Immature natural killer cell (primary cell): ENCODE measurements around the gene ZBTB24. TPM values are rescaled to one million over a fixed set of nuclear protein-coding genes. Genes with fewer than 3 reads are reported as not detected.
"Not testable (repeated sequence)": the region's sequence is repeated elsewhere in the genome, so short reads cannot be mapped to it uniquely, and the experiment has no call there.

ENCODE experiments used
- DNase-seq, 3 donors: peaks; one replicate each; pipeline ENCODE4 v3.0.0; 2022; ENCODE audit warnings: mixed read lengths in 1 of 3
- H3K27ac Mint-ChIP-seq, 6 donors: one replicate each; pipeline ENCODE4 v1.8.0; 2020; ENCODE audit warnings: mixed read lengths in 6 of 6, mild to moderate bottlenecking in 5 of 6, inconsistent platforms in 4 of 6, moderate library complexity in 3 of 6
- H3K27me3 Mint-ChIP-seq, 3 donors: one replicate each; pipeline ENCODE4 v1.8.0; 2020 to 2021; ENCODE audit warnings: low read depth in 3 of 3, mild to moderate bottlenecking in 3 of 3, mixed read lengths in 3 of 3, moderate library complexity in 3 of 3, inconsistent platforms in 1 of 3
- H3K36me3 Mint-ChIP-seq, 3 donors: one replicate each; pipeline ENCODE4 v1.8.0; 2020; ENCODE audit warnings: mixed read lengths in 3 of 3, inconsistent platforms in 2 of 3, mild to moderate bottlenecking in 2 of 3
- H3K4me1 Mint-ChIP-seq, 2 donors: one replicate each; pipeline ENCODE4 v1.8.0; 2020; ENCODE audit warnings: inconsistent platforms in 2 of 2, mild to moderate bottlenecking in 2 of 2, mixed read lengths in 2 of 2, moderate library complexity in 1 of 2
- H3K4me3 Mint-ChIP-seq, 5 donors: one replicate each; pipeline ENCODE4 v1.8.0; 2020; ENCODE audit warnings: mild to moderate bottlenecking in 5 of 5, mixed read lengths in 5 of 5, inconsistent platforms in 3 of 5, moderate library complexity in 3 of 5
- H3K9me3 Mint-ChIP-seq, 6 donors: one replicate each; pipeline ENCODE4 v1.8.0; 2020; ENCODE audit warnings: mild to moderate bottlenecking in 6 of 6, mixed read lengths in 6 of 6, inconsistent platforms in 4 of 6, moderate library complexity in 3 of 6
- polyA plus RNA-seq, 3 donors: library from polyadenylated mRNA; unstranded; fragments of 300-500 nt; fragmentation: Illumina TruSeq; gene quantifications; one replicate each; pipeline ENCODE4 v1.2.3, GENCODE V29; 2021

Gene ZBTB24
- 1 to 10 TPM; 3.1 to 6.6 (median 4.1) TPM for polyA plus RNA-seq

DNA sequence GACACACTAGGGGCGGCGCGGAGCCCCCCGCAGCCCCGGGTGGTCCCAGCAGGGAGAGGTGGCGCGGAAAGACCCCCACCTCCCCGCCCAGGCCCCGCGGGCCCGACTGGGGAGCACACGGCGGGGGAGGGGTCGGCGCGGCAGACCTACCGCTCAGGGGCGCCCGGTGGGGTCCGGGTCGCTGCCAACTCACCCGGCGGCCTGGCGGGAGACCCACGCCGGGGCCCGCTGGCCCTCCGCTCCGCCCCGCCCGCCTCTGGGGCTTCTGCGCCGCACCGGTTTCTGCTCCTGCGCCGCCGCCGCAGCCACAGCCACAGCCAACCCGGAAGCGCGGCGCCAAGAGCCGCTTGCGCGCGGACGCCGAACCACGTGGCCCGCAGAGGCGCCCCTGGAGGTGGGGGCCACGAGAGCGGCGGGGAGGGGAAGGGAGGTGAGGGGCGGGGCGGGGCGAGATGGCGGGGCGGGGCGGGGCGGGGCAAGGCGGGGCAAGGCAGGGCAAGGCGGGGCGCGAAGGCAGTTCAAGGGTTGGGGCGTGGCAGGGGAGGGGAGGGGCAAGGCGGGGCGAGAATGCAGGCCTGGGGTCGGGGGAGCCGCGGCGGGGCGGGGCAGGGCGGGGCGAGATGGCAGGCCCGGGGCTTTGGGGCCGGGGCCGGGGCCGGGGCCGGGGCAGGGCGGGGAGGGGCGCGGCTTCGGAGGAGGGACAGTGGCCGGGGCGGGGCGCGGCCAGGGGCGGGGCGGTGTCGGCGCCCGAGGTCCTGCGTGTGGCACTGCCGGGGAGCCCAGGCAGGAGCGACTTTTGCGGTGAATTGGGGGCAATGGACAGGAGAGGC is at the start of gene ZBTB24:
ZBTB24 (minus strand) TSS at position 315 of the 830 bp plus-strand sequence. CDS start 1,193 bp downstream, outside the sequence.
- Mint-ChIP-seq H3K4me3 (peak within 1 kb of the TSS; percentile 91 to 98 (median 92)), H3K27me3 (peaks cover 7 to 11% (median 8%) of the 10 kb centered on the region in 3 donors), H3K27ac (peak within 1 kb of the TSS; percentile 80 to 96 (median 86)), H3K36me3 (peaks cover 23 to 27% (median 23%) of the 10 kb centered on the region in 3 donors), H3K4me1 (peaks cover 44 to 53% of the 10 kb centered on the region in 2 donors), H3K9me3 (no peaks in the 10 kb centered on the region)
- DNase-seq: peak; percentile 89 to 92 (median 91)

DNA sequence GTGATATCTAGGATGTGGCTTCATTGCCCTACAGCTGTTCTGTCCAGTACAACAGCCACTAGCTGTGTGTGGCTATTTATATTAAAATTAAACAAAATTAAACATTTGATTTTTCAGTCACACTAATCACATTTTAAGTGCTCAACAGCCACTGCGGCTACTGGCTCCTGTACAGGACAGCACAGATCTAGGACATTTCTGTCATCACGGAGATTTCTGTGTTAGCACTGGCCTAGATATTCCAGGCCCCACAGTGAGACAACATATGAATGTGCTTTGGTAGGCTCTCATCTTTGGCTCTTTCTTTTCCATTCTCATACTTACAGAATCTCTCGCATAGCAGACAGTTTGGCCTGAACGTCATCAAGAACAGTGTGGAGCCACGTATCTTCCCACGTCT is 48.4 kb upstream of the ZBTB24 start:
- Mint-ChIP-seq H3K4me3 (no peak overlapping the region), H3K9me3 (no peaks in the 10 kb centered on the region), H3K36me3 (peaks cover 0 to 12% (median 0%) of the 10 kb centered on the region in 3 donors), H3K27ac (no peak overlapping the region), H3K27me3 (peaks cover 0 to 7% (median 3%) of the 10 kb centered on the region in 3 donors), H3K4me1 (no peaks in the 10 kb centered on the region)
- no peak for DNase-seq

DNA sequence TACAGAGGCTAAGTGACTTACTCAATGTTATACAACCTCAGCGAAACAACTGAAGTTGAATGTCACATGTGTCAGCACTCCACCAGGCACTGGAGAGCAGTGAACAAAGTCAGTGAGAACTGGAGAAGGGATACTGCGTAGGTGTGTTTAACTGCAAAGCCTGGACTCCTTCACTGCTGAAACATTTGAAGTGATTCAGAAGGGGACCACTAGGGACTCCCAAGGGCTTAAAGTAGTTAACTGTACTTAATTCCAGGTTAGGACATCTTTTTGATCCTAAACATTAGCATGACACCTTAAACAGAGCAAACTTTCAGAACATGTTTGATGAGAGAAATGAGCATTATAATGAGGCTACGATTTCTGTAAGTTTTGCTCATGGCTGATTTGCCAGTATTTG is 45.0 kb upstream of the ZBTB24 start:
- H3K27ac Mint-ChIP-seq: no peak overlapping the region
- H3K27me3 Mint-ChIP-seq: peaks cover 0 to 3% (median 0%) of the 10 kb centered on the region in 3 donors
- H3K4me1 Mint-ChIP-seq: no peaks in the 10 kb centered on the region
- no peak overlapping the region for H3K4me3 Mint-ChIP-seq
- peaks cover 0 to 22% (median 12%) of the 10 kb centered on the region in 3 donors for H3K36me3 Mint-ChIP-seq
- no peak for DNase-seq
- H3K9me3 Mint-ChIP-seq: peaks cover 0 to 4% (median 0%) of the 10 kb centered on the region in 6 donors

DNA sequence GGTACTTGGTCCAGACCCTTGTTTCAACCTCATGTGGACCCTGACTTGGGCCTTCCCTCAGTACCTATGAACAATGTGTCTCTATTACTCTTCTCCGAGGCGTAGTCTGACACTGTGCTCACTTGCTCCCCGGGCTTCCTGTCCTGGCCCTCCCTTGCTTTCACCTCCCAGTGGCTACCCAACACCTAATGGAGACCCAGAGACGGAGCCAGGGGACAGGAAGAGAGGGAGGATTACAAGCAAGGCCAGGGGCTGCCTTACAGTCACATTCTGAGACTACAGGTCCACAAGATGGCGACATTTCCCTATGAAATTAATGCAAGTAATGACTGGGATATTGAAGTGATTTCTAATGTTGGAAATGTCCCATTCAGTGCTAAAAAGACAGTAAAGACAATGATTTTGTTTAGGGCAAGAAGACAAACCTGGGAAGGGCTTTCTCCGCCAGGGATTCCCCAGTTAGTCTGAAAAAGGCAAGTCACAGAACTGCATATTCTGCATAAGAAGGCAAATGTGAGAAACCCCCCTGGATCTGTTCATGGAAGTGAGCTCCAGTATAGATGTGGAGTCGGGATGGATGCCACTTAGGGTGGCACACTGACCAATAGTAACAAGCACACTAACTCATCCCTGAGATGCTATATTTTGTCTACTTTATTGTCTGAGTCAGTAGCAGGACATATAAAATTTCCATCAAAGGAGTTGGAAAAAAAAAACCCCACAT is 44.0 kb upstream of the ZBTB24 start:
- Mint-ChIP-seq H3K36me3 (peaks cover 0 to 14% (median 12%) of the 10 kb centered on the region in 3 donors), H3K4me1 (no peaks in the 10 kb centered on the region), H3K9me3 (peaks cover 0 to 4% (median 0%) of the 10 kb centered on the region in 6 donors), H3K27ac (no peak overlapping the region), H3K27me3 (peaks cover 0 to 3% (median 0%) of the 10 kb centered on the region in 3 donors), H3K4me3 (no peak overlapping the region)
- peak; percentile 36 to 59 (median 50) for DNase-seq

DNA sequence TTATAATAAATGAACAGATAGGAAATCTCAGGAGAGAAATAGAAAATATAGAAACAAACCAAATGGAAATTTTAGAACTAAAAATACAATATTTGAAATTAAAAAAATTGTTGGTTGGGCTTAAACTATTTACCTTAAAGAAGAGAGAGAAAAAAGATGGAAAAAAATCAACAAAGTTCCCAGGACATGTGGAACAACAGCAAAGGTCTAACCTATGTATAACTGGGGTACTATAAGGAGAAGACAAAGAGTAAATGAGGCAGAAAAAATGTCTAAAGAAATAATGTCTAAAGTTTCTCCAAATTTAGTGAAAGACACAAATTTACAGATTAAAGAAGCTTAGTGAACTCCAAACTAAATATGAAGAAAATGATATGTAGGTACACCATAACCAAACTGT is 41.1 kb upstream of the ZBTB24 start:
- Mint-ChIP-seq H3K36me3 (peaks cover 0 to 12% (median 10%) of the 10 kb centered on the region in 3 donors), H3K27me3 (peaks cover 0 to 2% (median 0%) of the 10 kb centered on the region in 3 donors), H3K4me3 (no peak overlapping the region), H3K4me1 (peaks cover 10 to 17% of the 10 kb centered on the region in 2 donors), H3K9me3 (peaks cover 0 to 4% (median 0%) of the 10 kb centered on the region in 6 donors), H3K27ac (no peak overlapping the region)
- DNase-seq: no peak

DNA sequence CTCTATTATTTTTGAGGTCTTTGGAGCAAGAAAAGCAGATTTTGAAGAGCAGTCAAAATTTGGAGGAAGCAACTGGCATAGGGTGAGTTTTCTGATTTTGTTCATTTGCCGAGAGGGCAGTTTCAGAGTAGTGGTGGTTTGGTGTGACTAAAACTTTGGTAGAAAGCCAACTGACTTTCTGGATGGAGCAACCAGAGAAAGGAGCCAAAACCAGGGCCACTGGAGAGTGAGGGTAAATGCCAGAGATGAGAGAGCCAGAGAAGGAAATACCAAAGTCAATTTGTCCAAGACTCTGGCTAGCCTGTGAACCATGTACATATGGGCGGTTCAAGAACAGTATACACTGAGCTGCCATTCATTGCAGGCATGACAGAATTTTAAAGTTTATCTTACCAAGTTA is 40.5 kb upstream of the ZBTB24 start:
- no peak for DNase-seq
- Mint-ChIP-seq H3K9me3 (peaks cover 0 to 4% (median 0%) of the 10 kb centered on the region in 6 donors), H3K27ac (peak overlapping the region in 1 of 6 donors; percentile 56), H3K36me3 (peaks cover 0 to 12% (median 10%) of the 10 kb centered on the region in 3 donors), H3K4me3 (no peak overlapping the region), H3K4me1 (peaks cover 10 to 17% of the 10 kb centered on the region in 2 donors), H3K27me3 (no peaks in the 10 kb centered on the region)

DNA sequence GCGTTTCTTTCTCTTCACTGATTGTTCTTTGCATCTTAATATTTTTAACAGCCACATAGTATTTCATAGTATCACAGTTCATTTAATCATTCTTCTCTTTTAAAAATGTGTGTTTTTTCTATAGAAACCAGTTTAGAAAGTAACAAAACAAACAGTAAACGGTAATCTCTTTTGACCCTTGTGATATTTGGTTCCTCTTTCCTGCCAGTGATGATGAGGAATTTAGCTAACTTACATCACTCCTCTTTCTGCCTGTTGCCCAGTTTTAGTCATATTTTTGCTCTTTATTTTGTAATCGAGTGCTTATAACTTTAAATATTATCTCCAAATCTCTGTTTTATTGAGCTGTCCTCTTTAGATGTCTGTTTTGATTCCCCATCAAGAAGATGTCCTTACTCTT is 38.1 kb upstream of the ZBTB24 start:
- peaks cover 0 to 12% (median 10%) of the 10 kb centered on the region in 3 donors for H3K36me3 Mint-ChIP-seq
- H3K9me3 Mint-ChIP-seq: peaks cover 0 to 4% (median 0%) of the 10 kb centered on the region in 6 donors
- no peak overlapping the region for H3K27ac Mint-ChIP-seq
- H3K27me3 Mint-ChIP-seq: no peaks in the 10 kb centered on the region
- H3K4me1 Mint-ChIP-seq: peaks cover 22 to 33% of the 10 kb centered on the region in 2 donors
- no peak overlapping the region for H3K4me3 Mint-ChIP-seq
- DNase-seq: no peak

DNA sequence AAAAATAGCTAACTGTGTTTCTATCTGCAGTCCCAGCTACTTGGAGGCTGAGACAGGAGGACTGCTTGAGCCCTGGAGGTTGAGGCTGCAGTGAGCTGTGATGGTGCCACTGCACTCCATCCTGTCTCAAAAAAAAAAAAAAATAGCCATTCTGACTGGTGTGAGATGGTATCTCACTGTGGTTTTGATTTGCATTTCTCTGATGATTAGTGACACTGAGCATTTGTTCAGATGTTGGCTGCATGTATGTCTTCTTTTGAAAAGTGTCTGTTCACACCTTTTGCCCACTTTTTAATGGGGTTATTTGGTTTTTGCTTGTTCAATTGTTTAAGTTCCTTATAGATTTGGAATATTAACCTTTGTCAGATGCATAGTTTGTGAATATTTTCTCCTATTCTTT is 36.6 kb upstream of the ZBTB24 start:
- H3K9me3 Mint-ChIP-seq, H3K27me3 Mint-ChIP-seq, H3K4me3 Mint-ChIP-seq: not testable (repeated sequence)
- Mint-ChIP-seq H3K27ac (peak overlapping the region in 2 of 6 donors; percentile 36 to 47), H3K4me1 (peaks cover 36 to 47% of the 10 kb centered on the region in 2 donors), H3K36me3 (peaks cover 0 to 12% (median 10%) of the 10 kb centered on the region in 3 donors)
- peak in 2 of 3 donors; percentile 12 to 19 for DNase-seq

DNA sequence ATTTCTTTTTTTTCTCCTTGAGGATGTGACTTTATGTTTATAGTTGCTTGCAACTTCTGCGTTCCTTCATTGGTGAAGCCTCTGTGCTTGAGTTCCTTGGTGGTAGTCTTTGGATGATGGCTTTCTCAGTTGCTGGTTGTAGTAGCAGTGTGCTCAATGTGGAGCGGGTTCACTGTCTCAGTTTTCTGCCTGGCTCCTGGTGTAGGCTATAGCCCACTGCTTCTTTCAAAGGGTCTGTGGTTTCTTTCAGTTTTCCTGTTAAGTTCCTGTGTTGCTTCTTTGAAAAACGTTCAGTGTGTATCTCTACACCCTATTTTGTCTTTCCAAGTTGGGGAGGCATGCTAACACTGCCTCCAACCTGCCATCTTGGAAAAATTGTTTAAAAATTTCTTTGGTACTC is 33.9 kb upstream of the ZBTB24 start:
- peak overlapping the region in 4 of 6 donors; percentile 41 to 81 (median 60) for H3K27ac Mint-ChIP-seq
- peak overlapping the region; percentile 65 to 81 (median 77) for H3K4me3 Mint-ChIP-seq
- H3K27me3 Mint-ChIP-seq: no peaks in the 10 kb centered on the region
- H3K4me1 Mint-ChIP-seq: peaks cover 37 to 48% of the 10 kb centered on the region in 2 donors
- DNase-seq: no peak
- H3K9me3 Mint-ChIP-seq: no peaks in the 10 kb centered on the region
- H3K36me3 Mint-ChIP-seq: peaks cover 0 to 2% (median 0%) of the 10 kb centered on the region in 3 donors

DNA sequence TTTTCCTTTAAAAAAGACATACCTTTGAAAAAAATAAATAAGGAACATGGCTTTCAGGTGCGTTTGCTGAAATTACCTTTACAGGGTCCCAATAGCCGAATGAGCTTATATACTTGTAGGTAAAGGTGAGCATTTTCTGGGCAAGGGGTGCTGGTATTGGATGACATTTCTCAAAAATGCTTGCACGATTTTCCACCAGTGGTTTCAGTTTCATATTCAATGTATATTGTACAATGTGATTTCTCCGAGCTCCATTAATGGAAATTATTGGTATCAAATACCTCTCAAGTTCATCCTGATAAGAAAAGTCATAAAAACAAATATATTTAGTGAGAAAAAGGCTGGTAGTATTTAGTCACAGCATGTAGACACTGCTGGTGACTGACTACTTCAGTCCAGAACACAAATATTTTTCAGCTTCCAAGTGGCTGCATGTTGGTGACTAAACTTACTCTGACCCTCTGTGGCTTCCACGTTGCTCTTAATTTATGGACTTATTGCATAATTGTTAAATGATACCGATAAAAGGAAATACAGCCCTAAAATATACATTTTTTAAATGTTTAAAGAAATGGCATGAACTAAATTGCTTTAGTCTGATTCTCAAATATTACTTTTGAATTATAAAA is 32.9 kb upstream of the ZBTB24 start:
- H3K4me1 Mint-ChIP-seq: peaks cover 37 to 48% of the 10 kb centered on the region in 2 donors
- H3K36me3 Mint-ChIP-seq: peaks cover 0 to 2% (median 0%) of the 10 kb centered on the region in 3 donors
- peak in 1 of 3 donors; percentile 11 for DNase-seq
- peak overlapping the region in 5 of 6 donors; percentile 17 to 73 (median 46) for H3K27ac Mint-ChIP-seq
- H3K4me3 Mint-ChIP-seq: peak overlapping the region; percentile 69 to 81 (median 80)
- H3K27me3 Mint-ChIP-seq: no peaks in the 10 kb centered on the region
- no peaks in the 10 kb centered on the region for H3K9me3 Mint-ChIP-seq

DNA sequence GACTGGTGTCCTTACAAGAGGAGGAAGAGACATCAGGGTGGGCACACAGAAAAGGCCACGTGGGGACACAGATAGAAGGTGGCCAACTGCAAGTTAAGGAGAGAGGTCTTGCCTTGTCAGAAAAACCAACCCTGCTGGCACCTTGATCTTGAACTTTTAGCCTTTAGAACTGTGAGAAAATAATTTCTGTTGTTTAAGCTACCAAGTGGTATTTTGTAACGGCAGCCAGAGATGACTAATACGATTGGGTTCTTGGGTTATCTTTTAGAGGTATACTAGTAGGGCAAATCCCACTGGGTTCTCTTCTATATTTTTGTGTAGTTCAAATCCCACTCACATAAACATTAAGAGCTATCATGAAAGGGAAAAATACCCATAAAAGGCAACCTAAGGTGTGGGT is 31.9 kb upstream of the ZBTB24 start:
- Mint-ChIP-seq H3K9me3 (no peaks in the 10 kb centered on the region), H3K4me3 (peak overlapping the region; percentile 69 to 81 (median 80))

DNA sequence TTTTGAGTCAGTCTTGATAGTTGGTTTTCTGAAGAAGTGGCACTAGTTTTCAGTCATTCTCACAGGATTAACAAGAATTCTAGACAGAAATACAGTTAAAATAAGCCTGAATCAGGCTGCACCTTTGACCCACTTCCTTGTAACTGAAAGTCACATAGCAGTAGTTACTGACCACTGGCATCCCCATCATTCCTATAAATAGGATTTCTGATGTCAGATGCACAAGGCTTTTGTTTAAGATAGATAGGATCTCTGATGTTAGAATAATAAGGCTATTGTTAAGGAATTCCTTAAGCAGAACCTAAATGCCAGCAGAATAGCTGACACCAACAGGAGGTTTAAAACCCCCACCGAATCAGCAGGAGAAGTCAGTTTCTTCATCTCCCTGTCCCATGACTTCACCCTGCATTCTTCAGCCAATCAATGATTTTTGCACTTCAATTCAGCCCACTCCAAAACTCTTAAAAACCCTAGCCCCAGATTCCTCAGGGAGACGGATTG is 30.6 kb upstream of the ZBTB24 start:
- DNase-seq: no peak
- H3K27ac Mint-ChIP-seq: no peak overlapping the region
- no peaks in the 10 kb centered on the region for H3K27me3 Mint-ChIP-seq
- peaks cover 0 to 3% (median 0%) of the 10 kb centered on the region in 3 donors for H3K36me3 Mint-ChIP-seq
- H3K9me3 Mint-ChIP-seq: no peaks in the 10 kb centered on the region
- no peak overlapping the region for H3K4me3 Mint-ChIP-seq
- H3K4me1 Mint-ChIP-seq: peaks cover 27 to 32% of the 10 kb centered on the region in 2 donors

More for the DNA sequence above, 31.9 kb upstream of the ZBTB24 start:
- Mint-ChIP-seq H3K36me3 (peaks cover 0 to 2% (median 0%) of the 10 kb centered on the region in 3 donors), H3K27me3 (no peaks in the 10 kb centered on the region), H3K4me1 (peaks cover 35 to 39% of the 10 kb centered on the region in 2 donors), H3K27ac (peak overlapping the region in 3 of 6 donors; percentile 26 to 54 (median 53))
- no peak for DNase-seq

DNA sequence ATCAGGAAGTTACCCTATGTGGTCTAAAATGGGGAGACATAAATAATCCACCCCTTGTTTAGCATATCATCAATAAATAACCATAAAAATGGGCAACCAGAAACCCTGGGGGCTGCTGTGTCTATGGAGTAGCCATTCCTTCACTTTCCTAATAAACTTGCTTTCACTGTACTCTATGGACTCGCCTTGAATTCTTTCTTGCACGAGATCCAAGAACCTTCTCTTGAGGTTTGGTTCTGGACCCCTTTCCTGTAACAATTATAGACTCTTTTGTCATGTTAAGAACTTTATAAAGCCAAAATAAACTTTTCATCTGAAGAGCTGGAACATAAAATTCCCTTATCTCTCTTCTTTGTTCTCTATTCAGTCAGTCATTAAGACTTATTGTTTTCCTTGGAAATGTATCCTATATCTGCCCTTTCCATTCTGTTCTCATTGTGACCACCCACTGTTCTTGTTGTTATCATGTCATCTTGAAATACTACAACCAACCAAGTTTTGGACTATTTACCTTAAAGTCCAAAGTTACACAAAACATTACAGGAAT is 29.3 kb upstream of the ZBTB24 start:
- Mint-ChIP-seq H3K9me3 (no peaks in the 10 kb centered on the region), H3K4me3 (no peak overlapping the region), H3K27me3 (no peaks in the 10 kb centered on the region), H3K36me3 (peaks cover 0 to 5% (median 1%) of the 10 kb centered on the region in 3 donors), H3K4me1 (peaks cover 27 to 28% of the 10 kb centered on the region in 2 donors), H3K27ac (no peak overlapping the region)
- no peak for DNase-seq
